ENCODE results near the gene GPC6.

Gene GPC6

DNA sequence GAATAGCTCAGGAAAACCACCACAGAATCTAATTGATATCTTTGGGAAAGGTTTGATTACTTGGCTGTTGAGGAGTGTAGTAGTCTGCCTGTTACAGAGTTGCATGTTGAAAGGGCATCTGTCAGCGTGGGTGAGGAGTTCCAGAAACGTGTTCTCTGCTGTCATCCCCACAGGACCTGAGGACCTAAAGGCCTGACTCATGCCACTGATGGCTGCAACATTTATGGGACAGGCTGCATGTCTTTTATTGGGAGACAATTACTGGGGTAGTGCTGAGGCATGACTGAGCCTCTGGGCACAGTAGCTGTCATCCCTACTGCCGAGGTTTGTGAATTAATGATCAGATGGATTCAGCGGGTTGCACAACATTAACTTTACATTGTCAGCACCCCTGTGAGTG lies 525.9 kb downstream of the GPC6 start:
- DNase-seq = no peak

DNA sequence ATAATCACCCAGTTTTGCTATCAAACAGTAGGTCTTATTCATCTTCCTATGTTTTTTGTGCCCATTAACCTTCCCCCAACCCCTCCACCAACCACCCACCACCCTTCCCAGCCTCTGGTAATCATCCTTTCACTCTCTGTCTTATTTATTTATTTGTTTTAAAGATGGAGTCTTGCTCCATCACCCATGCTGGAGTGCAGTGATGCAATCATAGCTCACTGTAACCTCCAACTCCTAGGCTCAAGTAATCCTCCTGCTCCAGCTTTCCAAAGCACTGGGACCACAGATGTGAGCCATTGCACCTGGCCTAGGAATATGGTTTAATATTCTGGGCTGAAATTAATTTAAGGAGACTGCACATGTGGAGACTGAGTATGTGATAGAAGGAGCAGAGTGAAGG lies 527.0 kb downstream of the GPC6 start:
- DNase-seq = no peak

DNA sequence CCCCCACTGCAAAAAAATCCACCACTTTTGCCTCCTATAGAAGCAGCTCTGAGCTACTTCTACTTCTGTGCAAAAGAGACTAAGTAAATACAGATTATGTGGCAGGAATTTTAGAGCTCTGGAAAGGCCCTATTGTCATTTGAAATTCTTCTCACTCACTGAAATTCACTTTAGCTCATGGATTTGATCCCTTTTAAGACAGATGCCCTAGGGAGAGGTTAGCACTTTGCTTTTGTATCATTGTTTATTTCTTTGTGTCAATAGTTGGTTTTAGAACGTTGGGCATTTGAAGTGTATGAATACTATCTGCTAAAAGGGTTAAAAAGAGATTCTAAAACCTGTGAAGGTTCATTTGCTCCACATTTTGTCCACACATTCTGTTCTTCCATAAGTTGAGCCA lies 528.7 kb downstream of the GPC6 start:
- DNase-seq = no peak

DNA sequence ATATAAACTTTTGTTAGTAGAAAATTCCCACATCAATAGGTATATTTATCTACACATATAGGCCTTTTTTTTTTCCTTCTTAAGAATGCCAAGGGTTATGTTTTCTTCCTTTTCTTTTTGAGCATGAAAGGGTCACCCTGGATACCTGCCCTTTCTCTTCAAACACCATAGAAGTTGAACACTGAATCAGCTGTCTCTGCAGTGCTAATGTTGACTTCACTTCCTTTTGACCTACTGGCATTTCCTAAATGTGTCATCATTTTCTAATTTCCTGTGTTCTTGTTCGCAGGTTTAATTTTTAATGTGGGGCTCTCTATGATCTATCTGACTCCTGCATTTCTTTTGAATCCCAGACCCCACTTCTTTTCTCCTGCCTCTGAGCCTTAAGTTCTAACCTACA lies 532.0 kb downstream of the GPC6 start:
- DNase-seq = no peak

DNA sequence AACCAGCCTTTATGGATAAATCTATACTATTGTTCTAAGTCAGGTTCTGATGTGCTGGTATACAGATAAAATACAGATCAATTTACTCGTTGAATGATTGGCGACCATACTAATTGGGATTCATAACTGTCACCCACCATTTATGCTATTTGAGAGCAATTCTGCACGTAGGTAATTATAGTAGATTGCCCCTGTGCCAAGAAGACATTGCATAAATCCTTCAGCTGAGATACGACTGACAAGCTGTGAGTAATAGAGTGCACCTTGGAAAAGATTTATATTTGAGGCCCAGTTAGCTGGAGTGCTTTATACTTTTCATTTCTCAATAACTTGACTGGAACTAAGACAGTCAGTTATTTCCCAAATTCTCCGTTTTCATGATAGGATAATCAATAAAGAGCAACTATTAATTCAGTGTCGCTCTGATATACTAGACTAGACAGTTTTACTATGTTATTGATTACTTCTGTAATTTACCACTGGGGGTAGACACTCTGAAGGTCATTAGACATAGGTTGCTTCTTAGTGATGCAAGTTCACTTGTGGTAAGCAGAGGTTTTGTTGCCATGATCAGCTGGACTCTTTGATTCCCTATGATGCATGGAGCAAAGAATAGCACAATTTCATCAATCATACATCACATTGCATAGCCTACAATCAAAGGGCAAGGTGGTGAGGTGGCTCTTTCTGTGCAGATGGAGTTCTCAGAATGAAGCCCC lies 536.3 kb downstream of the GPC6 start:
- no peak for DNase-seq

DNA sequence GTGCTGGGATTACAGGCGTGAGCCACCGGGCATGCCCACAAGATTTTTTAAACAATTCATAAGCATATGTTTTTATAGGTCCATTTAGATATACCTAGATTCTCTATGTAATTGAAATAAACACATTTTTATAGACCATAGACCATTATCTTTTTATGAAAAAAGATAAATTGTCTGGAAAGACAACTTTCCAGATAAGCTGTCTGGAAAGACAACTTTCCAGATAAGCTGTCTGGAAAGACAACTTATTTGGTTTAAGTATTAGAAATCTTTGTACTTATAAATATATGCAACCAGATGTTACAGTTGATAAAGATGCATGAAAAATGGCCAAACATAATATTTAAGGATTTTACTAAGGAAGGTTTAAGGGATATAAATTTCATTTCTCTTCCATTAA lies 538.5 kb downstream of the GPC6 start:
- no peak for DNase-seq

DNA sequence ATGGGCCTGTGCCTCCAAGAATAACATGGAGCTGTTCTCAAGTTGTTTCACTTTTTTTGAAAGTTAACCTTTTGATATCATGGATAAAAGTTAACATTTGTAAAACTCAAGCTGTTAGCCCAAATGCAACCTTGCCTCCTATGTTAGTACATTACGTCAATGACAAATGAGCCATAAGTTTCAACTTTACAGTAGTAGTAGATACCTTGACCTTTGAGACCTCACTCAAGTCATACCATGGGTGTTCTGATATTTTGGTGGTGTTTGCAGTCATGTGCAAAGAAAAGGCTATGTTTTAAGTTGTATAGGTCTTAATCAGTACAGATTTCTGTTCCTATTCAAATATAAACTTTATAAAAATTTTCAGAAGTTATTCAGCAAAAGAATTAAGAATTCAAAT lies 539.2 kb downstream of the GPC6 start:
- DNase-seq = no peak

DNA sequence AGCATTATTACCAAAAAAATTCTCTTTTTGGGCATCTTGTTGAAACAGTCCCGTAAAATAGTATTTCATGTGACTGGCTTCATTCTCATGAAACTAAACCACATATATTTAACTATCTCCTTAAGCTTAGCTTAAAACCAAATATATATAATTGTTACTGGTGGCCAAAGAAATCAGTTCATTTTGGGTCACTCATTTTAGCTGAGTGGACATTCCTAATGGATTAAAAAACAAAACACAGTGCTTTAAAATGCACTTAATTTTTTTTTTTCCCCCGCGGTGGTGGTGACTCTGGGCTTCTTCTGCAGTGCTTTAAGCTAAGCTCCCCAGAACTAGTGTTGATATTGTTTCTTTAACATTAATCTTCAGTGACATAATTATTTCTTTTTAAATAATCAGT lies 540.1 kb downstream of the GPC6 start:
- DNase-seq = no peak

DNA sequence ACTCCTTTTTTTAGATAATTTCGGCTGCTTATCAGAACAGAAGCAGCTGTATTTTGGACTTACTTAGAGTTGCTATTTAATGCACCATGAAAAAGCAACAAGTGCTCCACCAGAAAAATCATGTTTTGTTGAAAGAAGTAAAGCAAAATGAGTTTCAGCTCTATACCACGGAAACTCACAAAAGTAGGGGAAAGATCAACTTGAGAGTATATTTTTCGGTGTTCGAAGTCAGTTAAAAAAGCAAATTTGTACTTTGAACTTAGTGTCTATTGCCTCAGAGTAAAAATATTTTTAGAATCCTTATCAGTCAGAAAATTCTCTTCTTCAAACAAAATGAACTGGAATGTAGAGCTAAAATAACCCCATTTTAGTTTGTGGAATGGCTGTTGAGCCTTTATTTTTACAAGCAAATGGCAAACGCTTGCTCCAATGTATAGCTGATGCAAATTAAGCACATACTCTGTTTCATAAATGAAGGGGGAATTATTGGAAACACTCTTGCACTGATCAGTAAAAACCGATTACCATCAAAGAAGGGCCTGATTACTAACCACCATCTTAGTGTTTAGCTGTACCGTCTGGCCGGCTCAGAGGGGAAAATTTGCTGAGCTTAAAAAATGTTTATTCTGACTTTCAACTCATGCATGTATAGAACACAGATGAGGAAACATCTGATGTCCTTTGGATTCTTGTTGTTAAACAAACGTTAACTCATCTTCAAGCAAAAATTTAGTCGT lies 540.7 kb downstream of the GPC6 start:
- no peak for DNase-seq

DNA sequence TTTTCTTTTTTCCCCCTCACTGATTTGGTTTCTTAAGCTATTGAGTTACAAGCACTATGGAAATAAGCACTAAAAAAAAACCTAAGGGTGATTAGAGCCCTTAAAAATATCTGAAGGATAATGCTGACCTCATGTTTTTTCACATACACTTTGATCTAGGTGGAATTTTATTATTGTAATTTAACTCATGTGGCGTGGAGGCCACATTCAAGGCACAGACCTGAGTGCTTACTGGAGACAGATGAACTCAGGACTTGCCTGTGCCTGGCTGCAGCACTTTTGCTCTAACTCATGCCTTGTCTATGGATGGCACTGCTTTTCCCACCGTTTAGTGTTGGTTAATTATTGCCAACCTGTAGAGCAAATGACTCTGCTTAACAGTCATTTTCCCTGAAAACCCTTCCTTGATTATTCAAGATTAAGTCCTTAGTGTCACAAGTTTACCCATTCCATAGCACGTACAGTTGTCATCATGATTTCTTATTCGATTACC lies 541.4 kb downstream of the GPC6 start:
- no peak for DNase-seq

DNA sequence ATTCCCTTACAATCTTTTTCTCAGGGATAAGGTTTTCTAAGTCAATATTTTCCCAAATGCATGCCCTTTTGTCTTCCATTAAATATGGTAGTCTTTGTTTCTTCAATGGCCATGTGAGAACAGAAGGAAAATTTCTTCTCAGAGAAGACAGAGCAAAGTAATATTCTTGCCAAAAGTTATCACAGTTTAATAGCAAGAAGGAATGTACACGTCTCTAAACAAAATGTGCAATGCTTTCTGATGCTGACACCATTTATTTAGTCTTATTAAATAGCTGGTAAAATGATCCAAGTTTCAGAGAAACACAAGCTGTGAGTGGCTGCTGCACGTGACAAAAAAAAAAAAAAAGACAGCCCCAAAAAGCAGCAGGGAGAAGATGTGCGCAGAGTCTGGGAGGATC lies 542.5 kb downstream of the GPC6 start:
- DNase-seq = no peak

DNA sequence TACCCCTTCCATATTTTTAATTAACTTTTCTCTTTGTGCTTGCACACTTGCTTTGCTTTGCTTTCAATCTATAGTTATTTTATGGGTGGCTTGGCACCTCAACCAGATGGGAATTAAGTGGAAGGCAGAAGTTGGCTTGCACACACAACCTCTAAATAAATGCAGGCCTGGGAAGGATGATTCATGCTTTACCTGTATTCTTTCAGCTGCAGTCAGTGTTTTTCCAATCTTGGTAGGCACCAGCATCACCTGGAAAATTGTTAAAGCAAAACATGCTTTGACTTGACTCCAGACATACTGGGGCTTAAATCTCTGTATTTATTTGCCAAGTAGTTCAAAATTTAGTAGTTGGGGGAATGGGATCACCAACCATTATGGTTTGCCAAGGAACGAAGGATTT lies 543.0 kb downstream of the GPC6 start:
- DNase-seq = no peak

DNA sequence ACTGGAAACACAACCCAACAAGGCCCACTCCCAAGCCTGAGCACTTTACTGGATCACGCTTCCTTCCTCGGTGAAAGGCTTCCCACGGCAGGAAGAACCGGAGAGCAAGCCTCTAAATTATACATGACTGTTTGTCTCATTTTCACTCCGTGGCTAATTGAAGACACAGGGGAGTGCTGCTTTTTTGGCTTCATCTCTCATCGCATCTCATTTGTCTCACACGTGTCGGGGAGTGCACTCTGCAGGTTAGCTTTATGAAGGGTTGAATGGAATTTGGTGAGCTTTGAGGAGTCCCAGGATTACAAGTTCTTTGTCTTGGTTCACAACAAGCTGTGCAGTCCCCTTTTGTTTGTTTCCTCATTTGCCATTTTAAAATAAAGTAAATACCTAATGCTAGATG lies 544.6 kb downstream of the GPC6 start:
- no peak for DNase-seq

DNA sequence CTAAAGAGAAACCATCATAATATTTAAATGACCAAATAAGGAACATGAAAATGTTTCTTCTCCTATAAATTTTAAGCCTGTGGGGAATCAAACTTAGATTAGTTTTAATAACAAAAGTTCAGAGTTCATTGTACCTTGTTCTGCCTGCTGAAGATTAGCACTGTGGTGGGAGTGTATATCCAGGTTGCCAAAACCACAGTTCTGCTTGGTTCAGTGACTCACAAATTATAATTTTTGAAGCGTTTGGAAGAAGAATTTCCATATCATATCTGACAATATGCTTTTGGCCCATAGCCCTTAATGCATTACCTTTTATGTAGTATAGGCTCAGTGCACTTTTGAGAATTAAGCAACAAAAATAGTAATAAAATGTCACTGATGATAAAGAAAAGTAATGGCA lies 545.2 kb downstream of the GPC6 start:
- DNase-seq = no peak

DNA sequence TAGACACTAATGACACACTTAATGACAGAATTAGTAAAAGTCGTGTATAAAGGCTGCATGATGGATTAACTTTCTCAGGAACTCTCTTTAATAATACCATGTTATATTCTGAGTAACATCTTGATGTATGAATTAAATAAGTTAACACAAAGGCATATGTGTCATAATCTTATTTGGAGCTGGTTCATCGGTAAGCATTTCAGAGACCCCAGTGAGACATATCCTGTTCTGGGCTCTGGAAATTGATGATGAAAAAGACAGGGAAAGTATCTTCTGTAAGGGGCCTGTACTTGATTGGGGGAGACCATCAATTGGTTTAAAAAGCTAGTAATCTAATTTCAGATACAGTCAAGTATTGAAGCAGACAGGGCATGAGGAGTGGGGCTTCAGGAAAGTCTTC lies 547.9 kb downstream of the GPC6 start:
- DNase-seq = no peak

DNA sequence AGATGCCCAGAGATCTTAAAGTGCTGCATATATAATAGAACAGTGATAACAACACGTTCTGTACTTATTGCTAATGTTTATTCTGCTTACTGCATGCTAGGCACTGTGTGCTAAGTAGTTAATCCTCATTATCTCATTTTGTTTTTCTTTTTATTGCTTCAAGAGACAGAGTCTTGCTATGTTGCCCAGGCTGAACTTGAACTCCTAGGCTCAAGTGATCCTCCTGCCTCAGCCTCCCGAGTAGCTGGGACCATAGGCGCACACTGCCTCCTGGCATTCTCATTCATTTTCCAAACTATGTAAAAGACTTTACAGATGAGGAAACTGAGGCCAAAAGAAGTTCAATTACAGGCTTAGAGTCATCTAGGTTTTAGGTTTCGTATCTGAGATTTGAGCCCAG lies 548.4 kb downstream of the GPC6 start:
- DNase-seq = no peak

DNA sequence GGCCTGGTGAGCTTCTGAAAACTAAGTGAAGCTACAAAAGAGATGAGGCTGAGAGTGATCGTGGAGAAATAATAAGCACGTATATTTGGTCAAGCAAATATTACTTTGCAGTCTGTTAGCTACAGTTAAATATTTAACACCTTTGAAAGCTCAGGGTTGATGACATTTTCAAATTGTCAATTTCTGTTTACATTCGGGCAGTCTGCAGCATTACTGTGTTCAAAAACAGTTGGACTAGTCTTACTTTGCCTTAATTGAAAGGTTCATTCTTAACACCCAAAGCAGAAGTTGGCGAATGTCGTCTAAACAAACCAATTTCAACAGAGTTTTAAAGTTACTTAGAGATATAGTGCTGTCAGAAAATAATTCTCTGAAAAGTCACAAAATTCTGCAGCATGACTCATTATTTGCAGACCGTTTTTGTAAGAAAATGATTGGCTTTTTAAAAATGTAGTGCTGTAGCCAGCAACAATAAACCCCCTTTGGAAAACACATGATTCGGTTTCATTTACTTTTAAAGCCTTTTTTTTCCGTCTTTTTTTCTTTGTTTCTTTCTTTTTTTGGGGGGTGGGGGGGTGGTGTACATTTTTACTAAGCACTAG lies 549.0 kb downstream of the GPC6 start:
- DNase-seq = no peak

DNA sequence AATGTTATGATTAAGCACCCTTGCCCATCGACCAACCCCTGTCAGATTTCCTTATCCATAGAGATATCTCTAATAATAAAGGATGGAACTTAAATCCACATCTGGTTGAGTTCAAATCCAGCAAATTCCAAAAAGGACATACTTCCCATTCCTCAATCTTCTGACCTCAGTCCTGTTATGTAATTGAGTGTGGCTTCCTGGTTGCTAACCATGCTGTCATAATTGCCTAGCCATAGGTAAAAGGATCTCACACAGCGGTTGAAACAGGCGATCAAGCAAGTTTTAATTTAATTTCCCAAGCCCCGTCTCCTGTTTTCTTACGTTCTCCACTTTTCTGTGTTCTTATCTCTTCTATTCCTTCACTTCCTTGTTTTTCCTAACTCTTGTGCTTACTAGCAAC lies 550.3 kb downstream of the GPC6 start:
- DNase-seq = no peak

DNA sequence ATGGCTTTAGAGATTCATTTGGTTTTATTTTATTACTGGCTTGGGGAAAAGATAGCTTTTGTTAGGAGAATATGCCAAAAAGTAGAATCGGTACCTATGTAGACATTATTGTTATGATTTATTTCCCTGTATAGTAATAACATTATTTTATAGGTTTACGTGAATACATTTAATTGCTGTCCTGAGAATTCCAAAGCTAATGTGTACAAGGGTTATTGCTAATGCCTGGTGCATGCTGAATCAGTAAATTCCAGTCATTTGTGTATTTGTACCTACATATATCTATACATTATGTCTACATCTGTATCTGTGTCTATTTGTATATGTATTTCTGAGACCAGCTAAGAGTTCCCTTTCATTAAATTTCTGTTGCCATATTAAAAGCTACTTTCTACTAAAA lies 550.9 kb downstream of the GPC6 start:
- DNase-seq = no peak

DNA sequence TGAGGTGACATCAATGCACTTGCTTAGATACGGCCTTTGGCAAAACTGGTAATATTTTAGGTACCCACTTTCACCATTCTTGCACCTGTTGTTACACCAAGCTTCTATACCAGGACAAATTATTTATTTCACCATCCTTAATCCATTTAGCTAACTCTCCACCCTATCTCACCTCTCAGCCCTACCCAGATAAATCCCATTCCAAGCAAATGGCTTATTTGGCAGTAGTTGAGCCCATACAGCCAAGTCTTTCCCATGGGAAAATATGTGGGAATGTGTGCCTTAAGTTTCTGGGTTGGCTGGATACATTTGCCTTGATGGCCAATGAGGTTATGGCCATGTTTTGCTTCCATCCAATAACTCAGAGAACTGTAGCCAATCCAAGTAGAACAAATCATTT lies 551.9 kb downstream of the GPC6 start:
- DNase-seq = no peak

DNA sequence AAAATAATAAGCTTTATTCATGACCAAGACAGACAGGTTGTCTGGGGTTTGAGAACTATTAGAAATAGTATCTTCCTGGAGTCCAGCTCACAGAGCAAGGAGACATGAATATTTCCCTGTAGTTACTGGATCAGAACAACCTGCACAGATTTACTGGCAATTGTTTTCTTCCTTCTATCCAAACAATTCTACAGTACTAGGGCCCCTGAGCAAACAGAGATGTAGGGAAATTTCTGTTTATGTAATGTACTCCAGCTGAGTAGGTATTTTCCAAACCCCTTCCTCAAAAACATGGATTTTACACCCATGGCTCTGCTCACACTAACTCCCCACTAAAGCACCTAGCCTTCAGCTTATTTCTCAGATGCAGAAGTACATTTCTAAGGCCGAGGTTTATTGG lies 557.6 kb downstream of the GPC6 start:
- DNase-seq = no peak

DNA sequence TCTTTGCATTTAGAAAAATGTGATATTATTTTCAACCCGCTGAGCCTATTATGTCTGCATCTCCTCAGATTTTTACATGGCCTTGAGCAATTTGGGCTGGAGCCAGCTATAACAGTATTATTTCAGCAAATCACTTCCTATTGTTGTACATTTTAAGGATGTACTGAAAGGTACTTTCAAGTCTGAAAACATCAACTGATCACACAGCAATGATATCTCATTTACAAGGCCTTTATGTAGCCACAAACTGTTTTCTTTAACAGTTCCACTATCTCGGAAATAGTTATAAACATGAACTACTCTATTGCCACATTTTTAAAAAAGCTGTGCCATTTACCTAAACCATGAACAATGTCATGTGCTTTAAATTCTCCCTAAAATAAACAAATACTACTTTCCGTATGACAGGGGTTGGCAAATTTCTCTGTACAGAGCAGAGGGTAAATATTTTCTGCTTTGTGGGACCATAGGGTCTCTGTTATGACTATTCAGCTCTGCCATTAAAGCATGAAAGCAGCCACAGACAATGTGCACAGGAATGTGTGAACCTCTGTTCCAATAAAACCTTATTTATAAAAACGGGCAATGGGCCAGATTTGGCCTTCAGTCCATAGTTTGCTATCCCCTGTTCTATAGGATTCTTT lies 560.4 kb downstream of the GPC6 start:
- DNase-seq = no peak

DNA sequence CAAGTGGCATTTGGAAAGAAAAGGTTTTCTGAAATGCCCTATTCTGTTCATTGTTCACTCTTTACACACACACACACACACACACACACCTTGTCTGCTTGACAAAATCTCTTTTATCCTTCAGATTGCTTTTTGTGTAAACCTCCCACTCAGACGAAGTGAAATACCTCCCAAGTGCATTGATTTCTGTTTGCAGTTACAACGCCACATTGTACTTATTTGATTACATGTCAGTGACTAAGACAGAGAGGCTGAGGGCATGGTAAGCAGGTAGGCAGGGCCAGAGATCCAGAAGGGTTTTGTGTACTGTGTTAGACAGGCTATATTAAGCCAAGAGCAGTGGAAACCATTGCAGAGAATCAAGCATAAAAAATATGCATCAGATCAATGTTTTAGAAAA lies 561.8 kb downstream of the GPC6 start:
- DNase-seq = no peak

DNA sequence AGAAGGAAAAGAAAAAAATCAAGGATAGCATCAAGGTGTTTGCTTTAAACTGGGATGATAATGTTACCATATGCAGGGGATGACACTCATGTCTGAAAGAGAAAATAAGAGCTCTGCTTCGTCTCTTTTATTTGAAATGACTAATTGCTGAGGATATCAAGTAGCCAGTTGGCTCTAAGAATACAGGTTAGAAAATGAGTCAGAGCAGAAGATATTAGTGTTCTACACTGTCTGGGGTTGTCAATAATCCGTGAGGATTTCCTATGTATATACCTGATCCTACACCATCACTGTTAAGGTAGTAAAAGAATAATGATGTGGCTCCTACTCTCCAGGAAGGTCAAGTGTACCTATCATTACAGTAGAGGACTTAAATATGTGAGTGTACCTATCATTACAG lies 562.5 kb downstream of the GPC6 start:
- no peak for DNase-seq

Data from inflammatory macrophage (primary cell).